ENCODE data around the gene MYPN. TPM values are rescaled to one million over a fixed set of nuclear protein-coding genes. Genes with fewer than 3 reads are reported as not detected.
A peak's percentile ranks its signal among the peaks of the same experiment; 100 is the strongest.

MYPN gene
- total and polyA plus RNA-seq, 3 donors from 2014 or later: 1.5 to 2.3 (median 1.8) TPM

DNA sequence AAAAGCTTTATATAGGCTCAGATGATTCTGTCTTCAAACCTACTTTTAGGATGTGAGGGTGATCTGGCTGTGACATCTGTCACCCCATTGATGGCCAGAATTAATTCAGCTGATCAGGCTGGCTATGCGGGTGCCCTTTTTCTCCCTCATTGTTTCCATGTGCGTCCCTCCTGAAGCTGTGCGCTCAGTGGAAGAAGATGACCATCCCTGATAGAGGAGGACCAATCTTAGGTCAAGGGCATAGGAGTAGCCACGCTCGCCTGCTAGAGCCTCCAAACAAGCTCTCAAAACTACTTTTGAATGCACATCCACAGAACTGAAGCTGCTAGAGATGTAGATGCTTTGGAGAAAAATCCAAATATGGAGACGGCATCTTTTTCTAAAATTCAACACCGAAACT is 48.7 kb downstream of the MYPN start:
- Histone ChIP-seq H3K9me3 (no peaks in the 10 kb centered on the region), H3K27me3 (no peaks in the 10 kb centered on the region), H3K4me3 (no peak overlapping the region), H3K36me3 (ENCODE audit: low read depth, missing control alignments) (no peaks in the 10 kb centered on the region), H3K4me1 (peaks cover 15% of the 10 kb centered on the region), H3K27ac (no peak overlapping the region)
- DNase-seq: peak; percentile 40
- WGBS, 2 donors: 57 to 63% methylated on average over 7 of the region's 7 CpGs
- intact Hi-C loops (cut with DNase I; ENCODE audit: low total_unique reads): no loop called here
- TF ChIP-seq, protein P1, sequence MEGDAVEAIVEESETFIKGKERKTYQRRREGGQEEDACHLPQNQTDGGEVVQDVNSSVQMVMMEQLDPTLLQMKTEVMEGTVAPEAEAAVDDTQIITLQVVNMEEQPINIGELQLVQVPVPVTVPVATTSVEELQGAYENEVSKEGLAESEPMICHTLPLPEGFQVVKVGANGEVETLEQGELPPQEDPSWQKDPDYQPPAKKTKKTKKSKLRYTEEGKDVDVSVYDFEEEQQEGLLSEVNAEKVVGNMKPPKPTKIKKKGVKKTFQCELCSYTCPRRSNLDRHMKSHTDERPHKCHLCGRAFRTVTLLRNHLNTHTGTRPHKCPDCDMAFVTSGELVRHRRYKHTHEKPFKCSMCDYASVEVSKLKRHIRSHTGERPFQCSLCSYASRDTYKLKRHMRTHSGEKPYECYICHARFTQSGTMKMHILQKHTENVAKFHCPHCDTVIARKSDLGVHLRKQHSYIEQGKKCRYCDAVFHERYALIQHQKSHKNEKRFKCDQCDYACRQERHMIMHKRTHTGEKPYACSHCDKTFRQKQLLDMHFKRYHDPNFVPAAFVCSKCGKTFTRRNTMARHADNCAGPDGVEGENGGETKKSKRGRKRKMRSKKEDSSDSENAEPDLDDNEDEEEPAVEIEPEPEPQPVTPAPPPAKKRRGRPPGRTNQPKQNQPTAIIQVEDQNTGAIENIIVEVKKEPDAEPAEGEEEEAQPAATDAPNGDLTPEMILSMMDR (IDR thresholded peaks at IDR 0.05): no peak
- TF ChIP-seq POLR2A (IDR thresholded peaks at IDR 0.05): no peak

- Histone ChIP-seq H3K27me3 (no peaks in the 10 kb centered on the region), H3K36me3 (ENCODE audit: low read depth, missing control alignments) (no peaks in the 10 kb centered on the region), H3K27ac (no peak overlapping the region), H3K4me3 (no peak overlapping the region), H3K4me1 (no peaks in the 10 kb centered on the region), H3K9me3 (no peaks in the 10 kb centered on the region)
- DNase-seq: no peak
- WGBS, 2 donors: 51 to 73% methylated on average over 2 of the region's 2 CpGs
- intact Hi-C loops (cut with DNase I; ENCODE audit: low total_unique reads): no loop called here
- TF ChIP-seq, protein P1 (IDR thresholded peaks at IDR 0.05): no peak
- TF ChIP-seq POLR2A (IDR thresholded peaks at IDR 0.05): no peak
These were observed 54.4 kb downstream of the MYPN start for GRCh38 chr10:68163735-68164134.

GRCh38 chr10:68165643-68166042 is 56.4 kb downstream of the MYPN start:
- Histone ChIP-seq H3K27ac (no peak overlapping the region), H3K9me3 (no peaks in the 10 kb centered on the region), H3K4me1 (no peaks in the 10 kb centered on the region), H3K4me3 (no peak overlapping the region), H3K36me3 (ENCODE audit: low read depth, missing control alignments) (no peaks in the 10 kb centered on the region), H3K27me3 (no peaks in the 10 kb centered on the region)
- DNase-seq: no peak
- intact Hi-C loops (cut with DNase I; ENCODE audit: low total_unique reads): no loop called here
- 57 to 58% methylated on average over 3 of the region's 3 CpGs for WGBS, 2 donors
- TF ChIP-seq, protein P1 (IDR thresholded peaks at IDR 0.05): no peak
- TF ChIP-seq POLR2A (IDR thresholded peaks at IDR 0.05): no peak

DNA sequence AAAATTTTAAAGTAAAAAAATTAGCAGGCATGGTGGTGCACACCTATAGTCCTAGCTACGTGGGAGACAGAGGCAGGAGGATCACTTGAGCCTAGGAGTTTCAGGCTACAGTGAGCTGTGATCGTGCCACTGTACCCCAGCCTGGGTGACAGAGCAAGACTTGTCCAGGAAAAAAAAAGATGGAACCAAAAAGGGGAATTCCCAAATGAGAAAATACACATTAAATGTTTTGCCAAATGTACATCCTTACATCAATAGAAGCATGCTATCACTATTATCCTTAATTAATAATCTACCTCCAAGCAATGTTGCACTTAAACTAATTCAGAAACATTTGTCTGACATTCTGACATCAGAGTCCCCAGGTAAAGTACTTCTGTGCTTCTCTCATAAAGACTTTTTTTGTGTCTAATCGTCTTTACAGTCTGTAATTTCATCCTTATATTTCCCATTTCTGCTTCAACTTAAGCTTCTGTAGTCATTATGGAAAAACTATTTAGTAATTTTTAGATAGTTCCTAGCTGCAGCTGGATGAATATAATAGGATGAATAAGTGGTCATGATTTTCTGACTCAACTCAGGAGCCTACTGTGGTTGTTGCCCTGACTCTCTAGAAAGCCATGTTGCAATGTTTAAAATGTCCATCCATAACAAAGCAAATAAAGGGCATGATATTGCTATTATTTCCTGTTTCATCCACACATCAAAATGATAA is 57.7 kb downstream of the MYPN start:
- Histone ChIP-seq H3K4me3 (no peak overlapping the region), H3K27ac (no peak overlapping the region), H3K27me3 (no peaks in the 10 kb centered on the region), H3K4me1 (peaks cover 2% of the 10 kb centered on the region), H3K9me3 (no peaks in the 10 kb centered on the region), H3K36me3 (ENCODE audit: low read depth, missing control alignments) (no peaks in the 10 kb centered on the region)
- DNase-seq: no peak
- intact Hi-C loops (cut with DNase I; ENCODE audit: low total_unique reads): no loop called here
- TF ChIP-seq, protein P1 (IDR thresholded peaks at IDR 0.05): no peak
- no peak for TF ChIP-seq POLR2A (IDR thresholded peaks at IDR 0.05)
- WGBS, 2 donors: 94 to 95% methylated on average over 3 of the region's 3 CpGs
